CD4-positive, alpha-beta T cell (primary cell): ENCODE results near the gene ENTR1. TPM values are rescaled to one million over a fixed set of nuclear protein-coding genes. Genes with fewer than 3 reads are reported as not detected.

ENCODE experiments used
- ATAC-seq: fragments of 200-7000 bp; cut with Tn5 transposase; one replicate; pipeline ENCODE4 v1.10.0; 2022; ENCODE audit warnings: mild to moderate bottlenecking; ENCODE audit not compliant: poor library complexity
- CTCF ChIA-PET: fragments of 350-600 bp; sonication (Branson Sonifier 250); formaldehyde crosslinking; loops from one replicate; lab custom pipeline; 2021; ENCODE audit warnings: antibody characterized with exemption, inconsistent platforms; lab: Charles Lee
- POLR2A ChIA-PET: fragments of 350-600 bp; sonication (Branson Sonifier 250); formaldehyde crosslinking; loops from one replicate; lab custom pipeline; 2021; ENCODE audit warnings: antibody characterized with exemption, inconsistent platforms; lab: Charles Lee
- DNase-seq, 14 experiments: peaks; one replicate each; pipeline ENCODE4 v3.0.0-alpha.2; 2013 to 2020; ENCODE audit warnings: mixed read lengths in 2 of 14
- H3K27ac ChIP-seq, 2 donors: one replicate each; pipeline versions ENCODE4 v1.5.1 to v1.7.0; 2013; ENCODE audit warnings: low read length in 2 of 2, low read depth in 1 of 2, mild to moderate bottlenecking in 1 of 2
- H3K27me3 ChIP-seq, 2 experiments: 1 replicate in 1 of 2; 2 replicates in 1 of 2; pipeline versions ENCODE4 v1.6.1 to v1.7.0; 2013; ENCODE audit warnings: low read length in 2 of 2, control low read depth in 1 of 2, mild to moderate bottlenecking in 1 of 2, moderate library complexity in 1 of 2; ENCODE audit not compliant: insufficient read depth in 2 of 2, control insufficient read depth in 1 of 2
- H3K36me3 ChIP-seq: one replicate; pipeline ENCODE4 v1.6.1; 2013; ENCODE audit warnings: low read length, control low read depth; ENCODE audit not compliant: insufficient read depth
- H3K4me1 ChIP-seq: one replicate; pipeline ENCODE4 v1.6.1; 2013; ENCODE audit warnings: low read length, control low read depth; ENCODE audit not compliant: insufficient read depth
- H3K4me3 ChIP-seq: one replicate; pipeline ENCODE4 v1.5.1; 2013; ENCODE audit warnings: mild to moderate bottlenecking, low read length, moderate library complexity
- H3K9me3 ChIP-seq, 2 experiments: 1 replicate in 1 of 2; 2 replicates in 1 of 2; pipeline versions ENCODE4 v1.6.1 to v1.7.0; 2013; ENCODE audit warnings: low read length in 2 of 2, mild to moderate bottlenecking in 2 of 2, control low read depth in 1 of 2, moderate library complexity in 1 of 2; ENCODE audit not compliant: control insufficient read depth in 1 of 2, insufficient read depth in 1 of 2
- H3K27ac Mint-ChIP-seq: one replicate; pipeline ENCODE4 v1.8.0; 2020; ENCODE audit warnings: mixed read lengths
- H3K27me3 Mint-ChIP-seq: one replicate; pipeline ENCODE4 v1.8.0; 2021; ENCODE audit warnings: mixed read lengths
- H3K36me3 Mint-ChIP-seq: one replicate; pipeline ENCODE4 v1.8.0; 2021; ENCODE audit warnings: low read depth, mixed read lengths
- H3K4me1 Mint-ChIP-seq: one replicate; pipeline ENCODE4 v1.8.0; 2021; ENCODE audit warnings: low read depth, mixed read lengths
- H3K4me3 Mint-ChIP-seq: one replicate; pipeline ENCODE4 v1.8.0; 2020; ENCODE audit warnings: mild to moderate bottlenecking, mixed read lengths
- H3K9me3 Mint-ChIP-seq: one replicate; pipeline ENCODE4 v1.8.0; 2020; ENCODE audit warnings: mixed read lengths
- intact Hi-C, 2 experiments: fragments of 100-400 bp; cut with DNase I in 1 of 2; cut with micrococcal nuclease in 1 of 2; formaldehyde crosslinking; loops; one replicate each; pipeline versions ENCODE4 v1.15.1 to v1.9.0; 2023 to 2025; cut with DNase I, micrococcal nuclease
- total RNA-seq, 174 experiments: library from RNA in 2 of 174; stranded (reverse) in 2 of 174; gene quantifications; one replicate each; pipeline ENCODE4 v1.2.3 and lab custom pipeline; 2021 to 2026
- TF ChIP-seq, protein P1 (sequence below): fragments of 200-600 bp; IDR thresholded peaks from one replicate; pipeline ENCODE4 v1.8.0; 2022; ENCODE audit warnings: antibody characterized with exemption, mild to moderate bottlenecking

ENTR1 gene
- total RNA-seq, 2 experiments from 2014 or later, result 37.7 to 43.2 TPM

DNA sequence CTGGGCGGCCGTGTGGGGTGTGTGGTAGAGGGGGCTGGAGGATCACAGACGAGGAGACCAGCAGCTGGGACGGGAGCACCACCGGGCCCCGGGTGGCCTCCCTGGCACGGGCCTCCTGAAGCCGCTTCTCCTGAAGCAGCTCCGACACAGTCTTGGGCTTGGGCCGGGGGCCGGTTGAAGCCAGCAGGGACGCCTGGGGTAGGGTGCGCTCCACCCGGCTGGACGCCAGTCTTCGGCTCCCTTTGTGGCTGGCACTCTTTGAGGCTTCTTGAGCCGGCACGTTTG is 31.5 kb downstream of the ENTR1 start:
- no peak overlapping the region for H3K4me3 Mint-ChIP-seq

DNA sequence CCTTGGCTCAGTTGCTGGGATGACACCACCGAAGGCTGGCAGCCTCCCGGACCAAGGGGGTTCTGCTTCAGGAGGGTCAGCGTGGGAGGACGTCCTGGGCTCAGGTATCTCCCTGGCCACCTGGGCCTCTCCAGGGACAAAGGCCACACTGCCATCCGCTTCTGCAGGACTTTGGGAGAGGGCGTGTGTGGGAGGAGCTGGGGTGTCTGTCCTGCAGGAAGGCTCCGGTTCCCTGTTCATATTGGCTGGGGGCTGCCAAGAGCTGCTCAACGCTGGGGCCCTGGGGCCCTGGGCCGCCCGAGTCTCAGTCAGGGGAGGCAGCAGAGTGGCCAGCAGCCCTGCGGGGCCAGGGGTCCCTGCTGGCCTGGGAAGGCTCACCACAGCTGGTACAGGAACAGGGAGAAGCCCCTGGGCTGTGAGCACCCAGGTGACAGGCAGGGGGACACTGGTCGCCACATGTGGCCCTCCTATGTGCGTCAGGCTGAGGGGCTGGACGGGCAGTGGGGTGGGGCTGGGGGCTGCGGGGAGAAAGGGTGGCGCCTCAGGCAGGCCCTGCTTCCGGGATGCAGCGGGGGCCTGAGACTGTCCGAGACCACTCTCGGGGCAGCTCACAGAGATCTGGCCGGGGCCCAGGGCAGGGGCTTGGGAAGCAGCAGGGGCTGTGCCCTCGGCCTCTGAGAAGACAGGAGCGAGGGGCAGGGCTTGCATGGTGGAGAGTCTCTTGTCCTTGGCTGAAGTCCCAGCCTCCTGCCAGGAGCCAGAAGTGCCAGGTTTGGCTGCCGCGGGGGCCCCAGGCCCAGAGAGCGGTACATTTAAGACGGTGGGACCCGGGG is 32.0 kb downstream of the ENTR1 start:
- no peaks in the 10 kb centered on the region for H3K9me3 Mint-ChIP-seq
- peaks cover 34% of the 10 kb centered on the region for H3K36me3 ChIP-seq
- intact Hi-C loops, result no loop called here
- H3K4me3 ChIP-seq, result no peak overlapping the region
- H3K27ac ChIP-seq, result no peak overlapping the region
- no peak overlapping the region for H3K4me3 Mint-ChIP-seq
- peaks cover 4% of the 10 kb centered on the region for H3K36me3 Mint-ChIP-seq
- no peaks in the 10 kb centered on the region for H3K4me1 ChIP-seq
- POLR2A ChIA-PET, result no interaction called here
- H3K27me3 Mint-ChIP-seq, result no peaks in the 10 kb centered on the region
- no peak overlapping the region for H3K27ac Mint-ChIP-seq
- CTCF ChIA-PET, result no interaction called here
- H3K27me3 ChIP-seq, result no peaks in the 10 kb centered on the region
- TF ChIP-seq, protein P1, sequence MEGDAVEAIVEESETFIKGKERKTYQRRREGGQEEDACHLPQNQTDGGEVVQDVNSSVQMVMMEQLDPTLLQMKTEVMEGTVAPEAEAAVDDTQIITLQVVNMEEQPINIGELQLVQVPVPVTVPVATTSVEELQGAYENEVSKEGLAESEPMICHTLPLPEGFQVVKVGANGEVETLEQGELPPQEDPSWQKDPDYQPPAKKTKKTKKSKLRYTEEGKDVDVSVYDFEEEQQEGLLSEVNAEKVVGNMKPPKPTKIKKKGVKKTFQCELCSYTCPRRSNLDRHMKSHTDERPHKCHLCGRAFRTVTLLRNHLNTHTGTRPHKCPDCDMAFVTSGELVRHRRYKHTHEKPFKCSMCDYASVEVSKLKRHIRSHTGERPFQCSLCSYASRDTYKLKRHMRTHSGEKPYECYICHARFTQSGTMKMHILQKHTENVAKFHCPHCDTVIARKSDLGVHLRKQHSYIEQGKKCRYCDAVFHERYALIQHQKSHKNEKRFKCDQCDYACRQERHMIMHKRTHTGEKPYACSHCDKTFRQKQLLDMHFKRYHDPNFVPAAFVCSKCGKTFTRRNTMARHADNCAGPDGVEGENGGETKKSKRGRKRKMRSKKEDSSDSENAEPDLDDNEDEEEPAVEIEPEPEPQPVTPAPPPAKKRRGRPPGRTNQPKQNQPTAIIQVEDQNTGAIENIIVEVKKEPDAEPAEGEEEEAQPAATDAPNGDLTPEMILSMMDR, result no peak
- ATAC-seq (no peak), DNase-seq (no peak)
- no peaks in the 10 kb centered on the region for H3K9me3 ChIP-seq
- H3K4me1 Mint-ChIP-seq, result no peaks in the 10 kb centered on the region

More for the DNA sequence above, 31.5 kb downstream of the ENTR1 start:
- DNase-seq (no peak), ATAC-seq (no peak)
- Histone ChIP-seq H3K27ac (no peak overlapping the region), H3K4me3 (no peak overlapping the region), H3K36me3 (peaks cover 36% of the 10 kb centered on the region), H3K4me1 (peaks cover under 1% of the 10 kb centered on the region), H3K9me3 (no peaks in the 10 kb centered on the region), H3K27me3 (no peaks in the 10 kb centered on the region)
- Mint-ChIP-seq H3K27ac (no peak overlapping the region), H3K4me1 (no peaks in the 10 kb centered on the region), H3K36me3 (peaks cover 7% of the 10 kb centered on the region), H3K9me3 (no peaks in the 10 kb centered on the region), H3K27me3 (no peaks in the 10 kb centered on the region)
- ChIA-PET POLR2A (no interaction called here), CTCF (no interaction called here)
- intact Hi-C loops, result no loop called here
- TF ChIP-seq, protein P1, result no peak

DNA sequence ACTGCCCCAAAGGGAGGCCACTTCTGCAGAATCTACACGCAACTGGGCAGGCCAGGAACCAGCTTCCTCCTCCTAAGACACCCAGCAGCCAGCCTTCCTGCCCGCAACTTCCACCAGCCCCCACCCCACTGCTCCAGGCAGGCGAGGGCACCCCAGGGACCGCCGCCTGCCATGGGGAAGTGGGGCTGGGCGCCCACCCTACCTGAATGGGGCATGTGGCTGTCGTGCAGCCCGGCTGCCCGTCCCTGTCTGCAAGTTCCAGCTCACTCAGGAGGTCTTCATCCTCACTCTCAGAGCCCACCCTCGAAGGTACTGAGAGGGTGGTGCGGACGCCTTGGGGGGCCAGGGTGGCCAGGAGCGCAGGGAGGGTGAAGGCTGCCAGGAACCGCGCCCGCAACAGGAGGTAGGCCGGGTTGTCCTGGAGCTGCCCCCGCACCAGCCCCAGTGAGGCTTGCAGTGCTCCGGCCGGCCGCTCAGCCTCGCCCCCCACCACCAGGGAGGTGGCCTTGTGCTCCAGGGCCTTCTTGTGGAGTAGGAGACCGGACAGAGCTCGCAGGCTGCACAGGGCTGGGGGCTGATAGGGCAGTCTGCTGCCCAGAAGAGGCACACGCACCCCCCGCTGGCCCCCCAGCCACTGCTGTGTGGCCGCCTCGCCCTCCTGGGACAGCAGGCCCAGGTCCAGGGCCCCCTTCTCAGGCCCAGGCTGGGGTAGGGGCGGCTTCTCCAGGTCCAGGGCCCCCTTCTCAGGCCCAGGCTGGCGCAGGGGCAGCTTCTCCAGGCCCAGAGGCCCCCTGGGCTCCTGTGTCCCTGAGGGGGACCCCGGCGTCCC is 32.9 kb downstream of the ENTR1 start:
- Histone ChIP-seq H3K27me3 (peaks cover 4 to 5% of the 10 kb centered on the region in 2 experiments), H3K27ac (no peak overlapping the region), H3K36me3 (peaks cover 26% of the 10 kb centered on the region), H3K4me1 (no peaks in the 10 kb centered on the region), H3K4me3 (no peak overlapping the region), H3K9me3 (no peaks in the 10 kb centered on the region)
- Mint-ChIP-seq H3K36me3 (peaks cover 4% of the 10 kb centered on the region), H3K4me1 (no peaks in the 10 kb centered on the region), H3K27ac (no peak overlapping the region), H3K4me3 (no peak overlapping the region), H3K9me3 (no peaks in the 10 kb centered on the region), H3K27me3 (no peaks in the 10 kb centered on the region)
- TF ChIP-seq, protein P1, result no peak
- ChIA-PET POLR2A (no interaction called here), CTCF (no interaction called here)
- DNase-seq, result no peak
- intact Hi-C loops, result no loop called here
- ATAC-seq, result no peak
